Mesenchymal stem cell (in vitro differentiated cells and primary cell): Measurements from ENCODE around the gene ALDH5A1.

Experiments used
- DNase-seq: peaks from one replicate; pipeline ENCODE4 v3.0.0-alpha.2; 2013
- H2AFZ ChIP-seq: one replicate; pipeline ENCODE4 v1.6.1; 2013; ENCODE audit warnings: low read depth, mild to moderate bottlenecking, control low read depth, inconsistent platforms, low read length, moderate library complexity
- H2AK5ac ChIP-seq: 2 replicates; pipeline ENCODE4 v1.6.1; 2013; ENCODE audit warnings: low read length, moderate library complexity, mild to moderate bottlenecking, inconsistent platforms; ENCODE audit not compliant: severe bottlenecking
- H2BK120ac ChIP-seq: one replicate; pipeline ENCODE4 v1.6.1; 2013; ENCODE audit warnings: low read depth, mild to moderate bottlenecking, inconsistent platforms, low read length, moderate library complexity
- H2BK12ac ChIP-seq, 2 experiments: one replicate each; pipeline ENCODE4 v1.6.1; 2013; ENCODE audit warnings: inconsistent platforms in 2 of 2, low read length in 2 of 2, mild to moderate bottlenecking in 2 of 2, moderate library complexity in 2 of 2, control low read depth in 1 of 2
- H2BK15ac ChIP-seq: one replicate; pipeline ENCODE4 v1.6.1; 2013; ENCODE audit warnings: mild to moderate bottlenecking, low read depth, inconsistent platforms; ENCODE audit not compliant: poor library complexity, severe bottlenecking
- H2BK5ac ChIP-seq: 2 replicates; pipeline ENCODE4 v1.6.1; 2013; ENCODE audit warnings: low read depth, mild to moderate bottlenecking, low read length, control low read depth, inconsistent platforms; ENCODE audit not compliant: poor library complexity, severe bottlenecking
- H3K14ac ChIP-seq, 2 experiments: one replicate each; pipeline ENCODE4 v1.6.1; 2013; ENCODE audit warnings: inconsistent platforms in 2 of 2, low read length in 2 of 2, control low read depth in 1 of 2, mild to moderate bottlenecking in 1 of 2, moderate library complexity in 1 of 2
- H3K18ac ChIP-seq, 2 experiments: one replicate each; pipeline ENCODE4 v1.6.1; 2013; ENCODE audit warnings: inconsistent platforms in 2 of 2, low read length in 2 of 2, control low read depth in 1 of 2, low read depth in 1 of 2, mild to moderate bottlenecking in 1 of 2
- H3K23ac ChIP-seq, 2 experiments: one replicate each; pipeline ENCODE4 v1.6.1; 2013; ENCODE audit warnings: inconsistent platforms in 2 of 2, low read length in 2 of 2, mild to moderate bottlenecking in 2 of 2, moderate library complexity in 2 of 2, control low read depth in 1 of 2
- H3K27ac ChIP-seq: 2 replicates; pipeline ENCODE4 v1.5.1; 2013; ENCODE audit warnings: mild to moderate bottlenecking, moderate library complexity, low read length, control low read depth, inconsistent platforms; ENCODE audit not compliant: poor library complexity, severe bottlenecking
- H3K27me3 ChIP-seq, 2 experiments: 2 replicates each; pipeline versions ENCODE4 v1.6.1 to v1.7.0; 2013; ENCODE audit warnings: low read length in 2 of 2, mild to moderate bottlenecking in 2 of 2, moderate library complexity in 2 of 2, control low read depth in 1 of 2, inconsistent platforms in 1 of 2; ENCODE audit not compliant: control insufficient read depth in 1 of 2, insufficient read depth in 1 of 2
- H3K36me3 ChIP-seq, 2 experiments: 2 replicates each; pipeline versions ENCODE4 v1.6.1 to v1.7.0; 2013; ENCODE audit warnings: low read length in 2 of 2, control low read depth in 1 of 2, inconsistent platforms in 1 of 2, low read depth in 1 of 2, mild to moderate bottlenecking in 1 of 2; ENCODE audit not compliant: insufficient read depth in 2 of 2, control insufficient read depth in 1 of 2
- H3K4ac ChIP-seq, 2 experiments: one replicate each; pipeline ENCODE4 v1.6.1; 2013; ENCODE audit warnings: inconsistent platforms in 2 of 2, low read length in 2 of 2, mild to moderate bottlenecking in 2 of 2, moderate library complexity in 2 of 2, control low read depth in 1 of 2, low read depth in 1 of 2
- H3K4me1 ChIP-seq: 2 replicates; pipeline ENCODE4 v1.6.1; 2013; ENCODE audit warnings: low read depth, low read length, control low read depth; ENCODE audit not compliant: control insufficient read depth, insufficient read depth
- H3K4me2 ChIP-seq: 2 replicates; pipeline ENCODE4 v1.6.1; 2013; ENCODE audit warnings: low read length, mild to moderate bottlenecking, inconsistent platforms; ENCODE audit not compliant: poor library complexity, severe bottlenecking
- H3K4me3 ChIP-seq, 2 experiments: 2 replicates each; pipeline versions ENCODE4 v1.5.1 to v1.7.0; 2013; ENCODE audit warnings: low read length in 2 of 2, mild to moderate bottlenecking in 2 of 2, control low read depth in 1 of 2, low read depth in 1 of 2; ENCODE audit not compliant: insufficient read depth in 1 of 2
- H3K79me1 ChIP-seq: replicated peaks from 2 replicates; pipeline ENCODE4 v1.6.1; 2013; ENCODE audit warnings: mild to moderate bottlenecking, control low read depth, low read length, inconsistent platforms; ENCODE audit not compliant: poor library complexity, severe bottlenecking
- H3K9ac ChIP-seq: 2 replicates; pipeline ENCODE4 v1.7.0; 2013; ENCODE audit warnings: mild to moderate bottlenecking, low read length, moderate library complexity
- H3K9me3 ChIP-seq: 2 replicates; pipeline ENCODE4 v1.7.0; 2013; ENCODE audit warnings: mild to moderate bottlenecking, low read length; ENCODE audit not compliant: control insufficient read depth
- H4K8ac ChIP-seq: one replicate; pipeline ENCODE4 v1.6.1; 2013; ENCODE audit warnings: inconsistent platforms, mild to moderate bottlenecking, low read length, moderate library complexity
- H4K91ac ChIP-seq: one replicate; pipeline ENCODE4 v1.6.1; 2013; ENCODE audit warnings: mild to moderate bottlenecking, low read length, inconsistent platforms
- WGBS: methylation state at CpG from one replicate; pipeline ENCODE4 v1.1.7; 2013; ENCODE audit warnings: mixed read lengths; 5-methylcytosine and 5-hydroxymethylcytosine counted together

The ALDH5A1 gene

GRCh38 chr6:24477070-24477469 is 17.7 kb upstream of the ALDH5A1 start:
- Histone ChIP-seq H4K8ac (no peak overlapping the region), H4K91ac (no peak overlapping the region), H3K18ac (no peak overlapping the region), H2BK5ac (no peak overlapping the region), H2AK5ac (no peak overlapping the region), H3K9ac (no peak overlapping the region), H3K14ac (no peak overlapping the region), H2BK15ac (no peak overlapping the region), H2BK120ac (no peak overlapping the region), H3K79me1 (no peaks in the 10 kb centered on the region), H3K27me3 (no peaks in the 10 kb centered on the region), H3K4me3 (no peak overlapping the region), H2BK12ac (no peak overlapping the region), H3K4me2 (no peak overlapping the region), H3K27ac (no peak overlapping the region), H3K23ac (no peak overlapping the region), H3K9me3 (no peaks in the 10 kb centered on the region), H2AFZ (no peak overlapping the region), H3K36me3 (no peaks in the 10 kb centered on the region), H3K4me1 (no peaks in the 10 kb centered on the region), H3K4ac (no peak overlapping the region)
- WGBS, result 88% methylated on average over 1 of the region's 1 CpG
- no peak for DNase-seq

- Histone ChIP-seq H2AFZ (no peak overlapping the region), H3K27me3 (no peaks in the 10 kb centered on the region), H3K4me3 (no peak overlapping the region), H2BK120ac (no peak overlapping the region), H3K9ac (no peak overlapping the region), H3K4me2 (no peak overlapping the region), H2BK12ac (no peak overlapping the region), H2BK5ac (no peak overlapping the region), H4K8ac (no peak overlapping the region), H3K23ac (no peak overlapping the region), H3K79me1 (no peaks in the 10 kb centered on the region), H2BK15ac (no peak overlapping the region), H3K9me3 (no peaks in the 10 kb centered on the region), H3K14ac (no peak overlapping the region), H3K18ac (no peak overlapping the region), H3K4me1 (no peaks in the 10 kb centered on the region), H3K4ac (no peak overlapping the region), H4K91ac (no peak overlapping the region), H2AK5ac (no peak overlapping the region), H3K27ac (no peak overlapping the region), H3K36me3 (no peaks in the 10 kb centered on the region)
- no peak for DNase-seq
- 55% methylated on average over 4 of the region's 4 CpGs for WGBS
Observed at GRCh38 chr6:24478903-24479302, 15.9 kb upstream of the ALDH5A1 start.

GRCh38 chr6:24480705-24481104 is 14.1 kb upstream of the ALDH5A1 start:
- Histone ChIP-seq H3K36me3 (no peaks in the 10 kb centered on the region), H3K14ac (no peak overlapping the region), H3K27ac (no peak overlapping the region), H3K79me1 (no peaks in the 10 kb centered on the region), H4K91ac (no peak overlapping the region), H3K4ac (no peak overlapping the region), H2BK12ac (no peak overlapping the region), H3K4me2 (no peak overlapping the region), H2BK15ac (no peak overlapping the region), H3K9ac (no peak overlapping the region), H4K8ac (no peak overlapping the region), H3K23ac (no peak overlapping the region), H2BK120ac (no peak overlapping the region), H3K4me3 (no peak overlapping the region), H2AFZ (no peak overlapping the region), H3K18ac (no peak overlapping the region), H3K9me3 (no peaks in the 10 kb centered on the region), H3K27me3 (no peaks in the 10 kb centered on the region), H2BK5ac (no peak overlapping the region), H2AK5ac (no peak overlapping the region), H3K4me1 (no peaks in the 10 kb centered on the region)
- WGBS, result 91% methylated on average over 8 of the region's 9 CpGs
- DNase-seq, result no peak

GRCh38 chr6:24481449-24481848 is 13.3 kb upstream of the ALDH5A1 start:
- H2BK12ac ChIP-seq, result no peak overlapping the region
- H3K4me1 ChIP-seq, result no peaks in the 10 kb centered on the region
- H3K4me3 ChIP-seq, result no peak overlapping the region
- DNase-seq, result no peak
- H3K27me3 ChIP-seq, result no peaks in the 10 kb centered on the region
- no peaks in the 10 kb centered on the region for H3K9me3 ChIP-seq
- H3K4me2 ChIP-seq, result no peak overlapping the region
- no peak overlapping the region for H2AFZ ChIP-seq
- no peak overlapping the region for H2BK15ac ChIP-seq
- H2AK5ac ChIP-seq, result no peak overlapping the region
- 92% methylated on average over 5 of the region's 5 CpGs for WGBS
- H2BK120ac ChIP-seq, result no peak overlapping the region
- H3K14ac ChIP-seq, result no peak overlapping the region
- no peak overlapping the region for H3K4ac ChIP-seq
- H4K91ac ChIP-seq, result no peak overlapping the region
- H2BK5ac ChIP-seq, result no peak overlapping the region
- no peak overlapping the region for H3K27ac ChIP-seq
- H4K8ac ChIP-seq, result no peak overlapping the region
- H3K23ac ChIP-seq, result no peak overlapping the region
- no peak overlapping the region for H3K18ac ChIP-seq
- no peaks in the 10 kb centered on the region for H3K79me1 ChIP-seq
- H3K9ac ChIP-seq, result no peak overlapping the region
- H3K36me3 ChIP-seq, result no peaks in the 10 kb centered on the region
